ENCODE measurements around the gene RFTN1.

- TF ChIP-seq CTCF (IDR thresholded peaks at IDR 0.05) (no peak), POLR2A (IDR thresholded peaks at IDR 0.05) (no peak)
Observed at GRCh38 chr3:16315623-16316022, 197.9 kb downstream of the RFTN1 start.
